GM19240 (cell line): ENCODE data around the gene TNS1.

Experiments
- DNase-seq: peaks from one replicate; pipeline ENCODE4 v3.0.0; 2011; ENCODE audit warnings: low spot score; ENCODE audit not compliant: insufficient read length

TNS1 gene

GRCh38 chr2:217956586-217957457, 46.0 kb downstream of the TNS1 start:
- DNase-seq: no peak

- DNase-seq: no peak
These were observed 46.8 kb downstream of the TNS1 start for GRCh38 chr2:217955881-217956493.

GRCh38 chr2:217954971-217955740, 47.6 kb downstream of the TNS1 start:
- DNase-seq: no peak

- no peak for DNase-seq
These were observed 48.3 kb downstream of the TNS1 start for GRCh38 chr2:217954469-217954868.

GRCh38 chr2:217954051-217954450, 48.7 kb downstream of the TNS1 start:
- no peak for DNase-seq

- DNase-seq: no peak
These were observed 49.3 kb downstream of the TNS1 start for GRCh38 chr2:217953531-217953932.

- DNase-seq: no peak
These were observed 49.7 kb downstream of the TNS1 start for GRCh38 chr2:217953011-217953481.

- no peak for DNase-seq
These were observed 50.4 kb downstream of the TNS1 start for GRCh38 chr2:217952409-217952808.

GRCh38 chr2:217951521-217952247, 51.1 kb downstream of the TNS1 start:
- no peak for DNase-seq

GRCh38 chr2:217951091-217951490, 51.7 kb downstream of the TNS1 start:
- DNase-seq: no peak

- DNase-seq: no peak
These were observed 52.4 kb downstream of the TNS1 start for GRCh38 chr2:217950401-217950871.

- no peak for DNase-seq
These were observed 53.3 kb downstream of the TNS1 start for GRCh38 chr2:217949447-217949846.

GRCh38 chr2:217948897-217949296, 53.9 kb downstream of the TNS1 start:
- no peak for DNase-seq

- no peak for DNase-seq
These were observed 54.4 kb downstream of the TNS1 start for GRCh38 chr2:217948351-217948791.

GRCh38 chr2:217947383-217948350, 55.1 kb downstream of the TNS1 start:
- DNase-seq: no peak

- no peak for DNase-seq
These were observed 56.7 kb downstream of the TNS1 start for GRCh38 chr2:217946051-217946450.

- no peak for DNase-seq
These were observed 57.3 kb downstream of the TNS1 start for GRCh38 chr2:217945530-217945929.

GRCh38 chr2:217944923-217945322, 57.9 kb downstream of the TNS1 start:
- no peak for DNase-seq

- no peak for DNase-seq
These were observed 58.4 kb downstream of the TNS1 start for GRCh38 chr2:217944366-217944765.
